ENCODE results near the gene ADI1.
A peak's percentile ranks its signal among the peaks of the same experiment; 100 is the strongest.

The ADI1 gene

DNA sequence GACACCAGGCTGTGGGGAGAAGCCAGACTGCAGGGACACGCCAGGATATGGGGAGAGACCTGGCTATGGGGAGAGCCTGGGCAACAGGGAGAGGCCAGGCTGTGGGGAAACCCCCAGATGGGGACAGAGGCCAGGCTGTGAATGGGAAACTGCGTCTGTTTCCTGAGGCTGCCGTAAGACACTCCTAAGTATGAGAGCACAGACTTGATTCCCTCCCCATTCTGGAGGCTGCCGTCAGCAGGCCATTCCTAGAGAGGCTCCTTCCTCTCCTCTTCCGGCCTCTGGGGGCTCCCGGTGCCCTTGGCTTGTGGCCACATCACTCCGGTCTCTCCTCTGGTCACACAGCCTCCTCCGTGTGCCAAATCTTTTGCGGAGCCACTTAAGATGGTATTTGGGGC lies 32.3 kb downstream of the ADI1 start:
- no peak for TF ChIP-seq FOXM1 (IDR thresholded peaks at IDR 0.05; ENCODE audit: borderline replicate concordance, low read depth)
- no peak for TF ChIP-seq EGR1 (IDR thresholded peaks at IDR 0.05)
- no peak for TF ChIP-seq REST (IDR thresholded peaks at IDR 0.05; ENCODE audit: low read depth)
- TF ChIP-seq, protein P1, sequence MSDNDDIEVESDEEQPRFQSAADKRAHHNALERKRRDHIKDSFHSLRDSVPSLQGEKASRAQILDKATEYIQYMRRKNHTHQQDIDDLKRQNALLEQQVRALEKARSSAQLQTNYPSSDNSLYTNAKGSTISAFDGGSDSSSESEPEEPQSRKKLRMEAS (IDR thresholded peaks at IDR 0.05): no peak
- TF ChIP-seq RAD21 (IDR thresholded peaks at IDR 0.05; ENCODE audit: low read depth): no peak
- TF ChIP-seq NFIC (IDR thresholded peaks at IDR 0.05): no peak
- no peak for TF ChIP-seq TEAD4 (IDR thresholded peaks at IDR 0.05)
- TF ChIP-seq TCF12 (IDR thresholded peaks at IDR 0.05; ENCODE audit: low read depth): no peak
- TF ChIP-seq EP300 (IDR thresholded peaks at IDR 0.05; ENCODE audit: borderline replicate concordance): no peak
- no peak for TF ChIP-seq ZBTB7A (IDR thresholded peaks at IDR 0.05; ENCODE audit: low read depth)
- no peak for TF ChIP-seq CEBPB (IDR thresholded peaks at IDR 0.05)
- no peak for TF ChIP-seq USF1 (IDR thresholded peaks at IDR 0.05)
- no peak for TF ChIP-seq YY1 (IDR thresholded peaks at IDR 0.05; ENCODE audit: low read depth)
- TF ChIP-seq CREB1 (IDR thresholded peaks at IDR 0.05; ENCODE audit: low read depth): no peak
- no peak for TF ChIP-seq TAF1 (IDR thresholded peaks at IDR 0.05; ENCODE audit: low read depth)

DNA sequence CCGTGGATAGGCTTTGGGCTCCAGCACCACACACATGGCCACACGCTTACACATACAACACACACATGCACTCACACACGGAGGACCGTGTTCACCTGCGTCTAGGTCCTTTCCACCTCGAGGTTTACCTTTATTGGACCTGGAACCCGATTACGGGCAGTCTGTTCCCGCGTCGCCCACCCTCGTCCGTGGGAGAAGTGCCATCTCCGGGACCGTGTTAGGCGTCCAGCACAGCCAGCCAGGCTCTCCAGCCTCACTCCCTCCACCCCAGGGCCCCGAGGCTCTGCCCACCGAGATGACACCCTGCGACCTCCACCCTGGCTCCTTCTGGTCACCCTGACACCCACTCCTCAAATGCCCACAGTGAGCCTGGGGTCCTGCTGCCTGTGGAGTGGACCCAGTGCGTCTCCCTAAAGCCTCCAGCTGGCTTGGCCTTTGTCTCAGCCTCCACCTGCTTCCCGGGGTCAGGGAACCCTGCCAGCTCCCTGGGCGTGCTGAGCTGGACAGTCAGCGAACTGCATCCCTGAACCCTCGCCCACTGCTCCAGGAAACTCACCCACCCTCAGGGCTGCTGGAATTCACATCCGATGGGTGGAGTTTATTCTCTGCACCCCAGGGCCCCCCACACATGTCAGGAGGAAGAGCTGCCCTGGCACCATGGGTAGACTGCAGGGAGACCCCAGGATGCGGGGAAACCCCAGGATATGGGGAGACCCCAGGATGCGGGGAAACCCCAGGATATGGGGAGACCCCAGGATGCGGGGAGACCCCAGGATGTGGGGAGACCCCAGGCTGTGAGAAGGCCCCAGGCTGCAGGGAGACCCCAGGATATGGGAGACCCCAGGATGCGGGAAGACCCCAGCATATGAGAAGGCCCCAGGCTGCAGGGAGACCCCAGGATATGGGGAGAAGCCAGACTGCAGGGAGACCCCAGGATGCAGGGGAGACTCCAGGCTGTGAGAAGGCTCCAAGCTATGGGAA lies 33.0 kb downstream of the ADI1 start:
- TF ChIP-seq RAD21 (IDR thresholded peaks at IDR 0.05; ENCODE audit: low read depth) (no peak), FOXM1 (IDR thresholded peaks at IDR 0.05; ENCODE audit: borderline replicate concordance, low read depth) (no peak), EGR1 (IDR thresholded peaks at IDR 0.05) (no peak), TEAD4 (IDR thresholded peaks at IDR 0.05) (no peak), TAF1 (IDR thresholded peaks at IDR 0.05; ENCODE audit: low read depth) (no peak), REST (IDR thresholded peaks at IDR 0.05; ENCODE audit: low read depth) (no peak)

DNA sequence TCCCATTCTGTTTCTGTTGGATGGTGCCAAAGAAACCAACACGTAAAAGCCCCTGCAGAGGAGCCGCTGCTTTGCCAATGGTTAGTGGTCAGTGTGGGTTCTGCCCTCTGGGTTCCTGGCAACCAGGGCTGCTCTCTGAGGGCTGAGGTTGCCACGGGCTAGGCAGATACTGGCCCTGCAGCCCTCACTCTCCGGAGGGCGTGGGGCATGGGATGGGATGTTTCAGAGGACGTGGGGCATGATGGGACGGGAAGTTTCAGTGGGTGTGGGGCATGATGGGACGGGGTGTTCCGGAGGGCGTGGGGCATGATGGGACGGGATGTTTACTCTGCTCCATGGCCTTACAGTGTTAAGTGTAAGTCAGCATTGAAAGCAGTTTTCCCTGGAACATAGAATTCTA lies 34.2 kb downstream of the ADI1 start:
- TF ChIP-seq CREB1 (IDR thresholded peaks at IDR 0.05; ENCODE audit: low read depth): no peak
- no peak for TF ChIP-seq EGR1 (IDR thresholded peaks at IDR 0.05)
- no peak for TF ChIP-seq YY1 (IDR thresholded peaks at IDR 0.05; ENCODE audit: low read depth)
- TF ChIP-seq TAF1 (IDR thresholded peaks at IDR 0.05; ENCODE audit: low read depth): no peak
- no peak for TF ChIP-seq FOXM1 (IDR thresholded peaks at IDR 0.05; ENCODE audit: borderline replicate concordance, low read depth)

- TF ChIP-seq, protein P1 (IDR thresholded peaks at IDR 0.05): no peak
- TF ChIP-seq TAF1 (IDR thresholded peaks at IDR 0.05; ENCODE audit: low read depth): no peak
- TF ChIP-seq CREB1 (IDR thresholded peaks at IDR 0.05; ENCODE audit: low read depth): no peak
- no peak for TF ChIP-seq RAD21 (IDR thresholded peaks at IDR 0.05; ENCODE audit: low read depth)
- no peak for TF ChIP-seq TEAD4 (IDR thresholded peaks at IDR 0.05)
- TF ChIP-seq EP300 (IDR thresholded peaks at IDR 0.05; ENCODE audit: borderline replicate concordance): no peak
- no peak for TF ChIP-seq CEBPB (IDR thresholded peaks at IDR 0.05)
- no peak for TF ChIP-seq NFIC (IDR thresholded peaks at IDR 0.05)
- no peak for TF ChIP-seq EGR1 (IDR thresholded peaks at IDR 0.05)
- TF ChIP-seq FOXM1 (IDR thresholded peaks at IDR 0.05; ENCODE audit: borderline replicate concordance, low read depth): no peak
Measured at GRCh38 chr2:3483986-3484960, 35.1 kb downstream of the ADI1 start.

- TF ChIP-seq FOXM1 (IDR thresholded peaks at IDR 0.05; ENCODE audit: borderline replicate concordance, low read depth): no peak
- TF ChIP-seq CEBPB (IDR thresholded peaks at IDR 0.05): no peak
- no peak for TF ChIP-seq USF1 (IDR thresholded peaks at IDR 0.05)
- no peak for TF ChIP-seq ZBTB7A (IDR thresholded peaks at IDR 0.05; ENCODE audit: low read depth)
- TF ChIP-seq, protein P1 (IDR thresholded peaks at IDR 0.05): no peak
- TF ChIP-seq RAD21 (IDR thresholded peaks at IDR 0.05; ENCODE audit: low read depth): no peak
- no peak for TF ChIP-seq NFIC (IDR thresholded peaks at IDR 0.05)
- TF ChIP-seq REST (IDR thresholded peaks at IDR 0.05; ENCODE audit: low read depth): 0 out of 2 replicates have a peak, but pooled peaks have one; percentile 21
Measured at GRCh38 chr2:3483227-3483985, 35.9 kb downstream of the ADI1 start.

Data from Ishikawa (cell line).